Bronchial epithelial cell (primary cell): ENCODE results near the gene DGKB. TPM values are rescaled to one million over a fixed set of nuclear protein-coding genes. Genes with fewer than 3 reads are reported as not detected.
A peak's percentile ranks its signal among the peaks of the same experiment; 100 is the strongest.

ENCODE experiments used
- DNase-seq: peaks from one replicate; pipeline ENCODE4 v3.0.0-alpha.2; 2010; ENCODE audit warnings: low read depth
- FAIRE-seq: peaks from 2 replicates; lab custom pipeline; 2011; peaks lifted over from hg19 to GRCh38; lab: Jason Lieb, UNC
- H3K27me3 ChIP-seq: 2 replicates; pipeline ENCODE4 v1.5.1; 2011; ENCODE audit warnings: low read length; ENCODE audit not compliant: control insufficient read depth, insufficient read depth
- H3K36me3 ChIP-seq: 2 replicates; pipeline ENCODE4 v1.5.1; 2011; ENCODE audit warnings: low read length; ENCODE audit not compliant: control insufficient read depth, insufficient read depth
- H3K4me3 ChIP-seq: 2 replicates; pipeline ENCODE4 v1.5.1; 2011; ENCODE audit warnings: mild to moderate bottlenecking, low read depth, low read length, control low read depth
- CTCF ChIP-seq: IDR thresholded peaks from 2 replicates; pipeline ENCODE4 v1.5.1; 2011; ENCODE audit warnings: mild to moderate bottlenecking, moderate library complexity, low read length, control low read depth, inconsistent platforms; ENCODE audit not compliant: insufficient read depth, severe bottlenecking
- total RNA-seq: library from RNA; depleted of rRNA; stranded (reverse); fragments of >200 nt; gene quantifications from 2 replicates; pipeline ENCODE4 v1.2.1, GENCODE V29; 2014

DGKB gene
- total RNA-seq, 1 donor from 2014 or later, result not detected

DNA sequence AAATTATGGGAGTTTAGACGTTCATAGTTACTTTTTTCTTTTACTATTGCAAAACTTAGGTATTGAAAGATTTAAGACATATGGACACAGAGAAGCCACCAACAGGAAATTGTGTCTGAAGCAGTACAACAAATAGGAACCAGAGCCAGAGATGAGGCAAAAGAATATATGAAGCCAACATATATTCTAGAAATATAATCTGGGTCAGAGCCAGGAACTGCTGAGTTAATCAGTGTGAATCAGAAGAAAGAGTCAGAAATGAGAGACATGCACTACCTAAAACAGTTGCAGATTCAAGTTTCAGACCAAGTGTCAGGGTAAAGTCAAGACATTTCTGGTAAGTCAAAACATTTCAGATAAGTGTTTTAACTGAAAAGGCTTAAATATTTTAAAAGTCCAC is 67.7 kb downstream of the DGKB start:
- no peak for FAIRE-seq
- peak; percentile 72 for DNase-seq
- Histone ChIP-seq H3K27me3 (no peaks in the 10 kb centered on the region), H3K36me3 (no peaks in the 10 kb centered on the region), H3K4me3 (no peak overlapping the region)
- TF ChIP-seq CTCF, result no peak

DNA sequence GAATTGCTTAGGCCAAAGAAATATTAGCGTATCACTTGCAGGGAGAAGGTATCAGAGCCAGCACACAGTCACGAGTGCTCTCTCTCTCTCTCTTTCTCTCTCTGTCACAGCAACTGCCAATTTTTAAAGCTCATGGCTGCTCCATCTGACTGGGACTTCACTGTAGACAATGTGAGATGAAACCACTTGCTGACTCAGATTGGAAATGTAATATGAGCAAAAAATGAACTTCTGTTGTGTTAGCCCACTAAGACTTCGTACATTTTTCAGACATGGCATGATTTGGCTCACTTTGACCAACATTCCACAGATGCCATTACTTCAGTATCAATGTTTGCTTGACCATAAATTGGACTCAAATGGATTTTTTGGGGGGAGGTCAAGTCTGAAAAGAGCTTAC is 68.1 kb downstream of the DGKB start:
- FAIRE-seq, result no peak

GRCh38 chr7:14833707-14834106 is 68.8 kb downstream of the DGKB start:
- Histone ChIP-seq H3K27me3 (no peaks in the 10 kb centered on the region), H3K4me3 (no peak overlapping the region), H3K36me3 (no peaks in the 10 kb centered on the region)
- DNase-seq (no peak), FAIRE-seq (no peak)
- TF ChIP-seq CTCF, result no peak

More for the DNA sequence above, 68.1 kb downstream of the DGKB start:
- no peak for TF ChIP-seq CTCF
- H3K27me3 ChIP-seq, result no peaks in the 10 kb centered on the region
- H3K36me3 ChIP-seq, result no peaks in the 10 kb centered on the region
- no peak overlapping the region for H3K4me3 ChIP-seq
- peak; percentile 50 for DNase-seq

GRCh38 chr7:14828053-14828452 is 74.5 kb downstream of the DGKB start:
- Histone ChIP-seq H3K4me3 (no peak overlapping the region), H3K36me3 (no peaks in the 10 kb centered on the region), H3K27me3 (no peaks in the 10 kb centered on the region)
- DNase-seq (no peak), FAIRE-seq (no peak)
- no peak for TF ChIP-seq CTCF

DNA sequence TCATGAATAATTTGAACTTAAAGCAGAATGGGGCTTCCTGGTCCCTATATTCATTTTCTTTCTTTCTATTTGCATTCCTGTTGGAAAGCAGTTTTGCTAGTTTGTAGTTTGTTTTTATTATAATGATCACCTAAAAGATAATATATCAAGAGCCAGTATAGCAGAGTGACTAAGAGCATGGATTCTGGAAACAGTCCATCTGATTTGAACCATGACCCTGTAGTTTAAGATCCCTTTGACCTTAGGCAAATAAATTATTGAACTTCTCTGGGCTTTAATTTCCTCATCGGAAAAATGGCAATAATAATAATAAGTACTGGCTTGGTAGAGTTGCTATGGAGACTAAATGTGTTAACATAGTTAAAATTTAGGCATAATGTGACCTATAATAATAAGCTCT is 76.1 kb downstream of the DGKB start:
- FAIRE-seq (no peak), DNase-seq (no peak)
- no peaks in the 10 kb centered on the region for H3K36me3 ChIP-seq
- TF ChIP-seq CTCF, result no peak
- H3K4me3 ChIP-seq, result no peak overlapping the region
- no peaks in the 10 kb centered on the region for H3K27me3 ChIP-seq

DNA sequence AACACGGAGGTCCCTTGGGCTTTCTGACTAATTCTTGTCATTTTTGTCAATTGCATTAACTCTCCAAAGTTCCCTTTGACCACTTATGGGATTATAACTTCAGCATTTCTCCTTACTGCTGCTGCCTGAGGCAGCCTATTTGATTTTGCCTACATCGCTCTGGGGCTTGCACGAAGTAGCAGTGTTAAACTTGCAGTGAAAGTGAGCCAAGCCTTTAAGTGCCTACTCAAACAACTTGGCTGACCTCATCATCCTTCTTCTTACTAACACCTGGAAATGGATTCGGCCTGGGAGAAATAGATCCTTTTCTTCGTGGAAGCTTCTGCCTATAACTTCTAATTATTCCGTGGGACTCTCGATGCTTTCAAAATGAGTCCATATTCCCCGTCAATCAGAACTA is 76.6 kb downstream of the DGKB start:
- no peak for FAIRE-seq
- DNase-seq, result peak; percentile 23
- Histone ChIP-seq H3K4me3 (no peak overlapping the region), H3K27me3 (no peaks in the 10 kb centered on the region), H3K36me3 (no peaks in the 10 kb centered on the region)
- TF ChIP-seq CTCF, result no peak
